ENCODE results near the gene PLEKHH2. TPM values are rescaled to one million over a fixed set of nuclear protein-coding genes. Genes with fewer than 3 reads are reported as not detected.

Gene PLEKHH2
- polyA plus RNA-seq, 1 experiment = 2.2 TPM

GRCh38 chr2:43715300-43716098 is 78.4 kb downstream of the PLEKHH2 start:
- ChIA-PET CTCF (interaction anchor here (0.7 to 0.9 kb wide), 2 partner anchors 10 to 22 kb away, joined by 3 to 5 read pairs; no protein-coding TSS in a partner anchor), POLR2A (no interaction called here)
- no peak for DNase-seq (ENCODE audit: low read depth)
- H3K27me3 ChIP-seq (ENCODE audit: control insufficient read depth, insufficient read depth, low read length) = peaks cover 1% of the 10 kb centered on the region; the same call in 1 of the 2 replicates
- no peaks in the 10 kb centered on the region for H3K36me3 ChIP-seq (ENCODE audit: control insufficient read depth, insufficient read depth, low read length)
- no peak for TF ChIP-seq CTCF (IDR thresholded peaks at IDR 0.05; ENCODE audit: insufficient read depth, low read depth, low read length)
- H3K4me3 ChIP-seq (ENCODE audit: low read depth, low read length) = no peak overlapping the region

GRCh38 chr2:43717322-43717721 is 80.3 kb downstream of the PLEKHH2 start:
- H3K27me3 ChIP-seq (ENCODE audit: control insufficient read depth, insufficient read depth, low read length) = peaks cover 1% of the 10 kb centered on the region; the same call in 1 of the 2 replicates
- no peak for DNase-seq (ENCODE audit: low read depth)
- ChIA-PET CTCF (no interaction called here), POLR2A (no interaction called here)
- H3K36me3 ChIP-seq (ENCODE audit: control insufficient read depth, insufficient read depth, low read length) = no peaks in the 10 kb centered on the region
- TF ChIP-seq CTCF (IDR thresholded peaks at IDR 0.05; ENCODE audit: insufficient read depth, low read depth, low read length) = no peak
- no peak overlapping the region for H3K4me3 ChIP-seq (ENCODE audit: low read depth, low read length)

GRCh38 chr2:43718530-43719124 is 81.6 kb downstream of the PLEKHH2 start:
- TF ChIP-seq CTCF (IDR thresholded peaks at IDR 0.05; ENCODE audit: insufficient read depth, low read depth, low read length) = no peak
- H3K36me3 ChIP-seq (ENCODE audit: control insufficient read depth, insufficient read depth, low read length) = no peaks in the 10 kb centered on the region
- ChIA-PET POLR2A (no interaction called here), CTCF (interaction anchor here (0.6 kb wide), 1 partner anchor 43 kb away, joined by 3 read pairs; no protein-coding TSS in a partner anchor)
- no peak for DNase-seq (ENCODE audit: low read depth)
- H3K4me3 ChIP-seq (ENCODE audit: low read depth, low read length) = no peak overlapping the region
- H3K27me3 ChIP-seq (ENCODE audit: control insufficient read depth, insufficient read depth, low read length) = peaks cover 1% of the 10 kb centered on the region; the same call in 1 of the 2 replicates

GRCh38 chr2:43724728-43725526 is 87.9 kb downstream of the PLEKHH2 start:
- POLR2A ChIA-PET = interaction anchor here (0.5 to 0.7 kb wide), 2 partner anchors 69 to 1715 kb away, joined by 3 to 5 read pairs; no protein-coding TSS in a partner anchor
- H3K4me3 ChIP-seq (ENCODE audit: low read depth, low read length) = no peak overlapping the region

More at GRCh38 chr2:43724728-43725526, 87.9 kb downstream of the PLEKHH2 start:
- CTCF ChIA-PET = interaction anchor here (0.6 kb wide), 1 partner anchor 32 kb away, joined by 3 read pairs; no protein-coding TSS in a partner anchor
- Histone ChIP-seq H3K36me3 (ENCODE audit: control insufficient read depth, insufficient read depth, low read length) (no peaks in the 10 kb centered on the region), H3K27me3 (ENCODE audit: control insufficient read depth, insufficient read depth, low read length) (0 out of 2 replicates have a peak, but pooled peaks cover 1% of the 10 kb centered on the region)
- no peak for TF ChIP-seq CTCF (IDR thresholded peaks at IDR 0.05; ENCODE audit: insufficient read depth, low read depth, low read length)
- DNase-seq (ENCODE audit: low read depth) = no peak
